Left lung (tissue), 10 donors: ENCODE measurements around the gene SLC31A1. TPM values are rescaled to one million over a fixed set of nuclear protein-coding genes. Genes with fewer than 3 reads are reported as not detected.

Experiments used
- ATAC-seq: fragments of 200-7000 bp; cut with Tn5 transposase; one replicate; pipeline ENCODE4 v1.9.1; 2020; ENCODE audit warnings: moderate library complexity
- DNase-seq, 4 donors: peaks; one replicate each; pipeline ENCODE4 v3.0.0-alpha.2; 2013 to 2020
- H3K27ac ChIP-seq, 2 donors: fragments of 200-600 bp; sonication (generic) in 1 of 2; one replicate each; pipeline versions ENCODE4 v1.5.0 to v1.8.0; 2020 to 2021
- H3K27me3 ChIP-seq, 2 donors: fragments of 200-600 bp; sonication (generic) in 1 of 2; one replicate each; pipeline versions ENCODE4 v1.5.0 to v1.8.0; 2020 to 2021
- H3K36me3 ChIP-seq, 2 donors: fragments of 200-600 bp; sonication (generic) in 1 of 2; one replicate each; pipeline versions ENCODE4 v1.5.0 to v1.8.0; 2020 to 2021
- H3K4me1 ChIP-seq, 2 donors: fragments of 200-600 bp; one replicate each; pipeline ENCODE4 v1.8.0; 2021
- H3K4me3 ChIP-seq, 2 donors: fragments of 200-600 bp; sonication (generic) in 1 of 2; one replicate each; pipeline versions ENCODE4 v1.5.0 to v1.8.0; 2020 to 2021; ENCODE audit warnings: mild to moderate bottlenecking in 1 of 2
- H3K9me3 ChIP-seq, 2 donors: fragments of 200-600 bp; sonication (generic) in 1 of 2; one replicate each; pipeline versions ENCODE4 v1.5.0 to v1.8.0; 2020 to 2021
- intact Hi-C, 2 donors: fragments of 100-400 bp; cut with DNase I; formaldehyde crosslinking; loops; one replicate each; pipeline versions ENCODE4 v1.11.2 to v1.14.2; 2022
- polyA plus RNA-seq, 6 donors: library from polyadenylated mRNA; unstranded; fragments of 120-200 nt; gene quantifications; one replicate each; pipeline ENCODE4 v1.2.1, GENCODE V29; 2013; ENCODE audit not compliant: insufficient read length in 6 of 6
- total RNA-seq, 2 donors: library from RNA; stranded (reverse); fragmentation: NEBNext Ultra II Directional; extraction: Animal tissue kit (Norgen Biotek cat#: 25700); gene quantifications; one replicate each; pipeline ENCODE4 v1.2.1, GENCODE V29; 2021
- TF ChIP-seq, protein P1 (sequence below), 2 donors: fragments of 200-600 bp; sonication (generic) in 1 of 2; IDR thresholded peaks; one replicate each; pipeline versions ENCODE4 v1.5.0 to v1.8.0; 2021; ENCODE audit warnings: antibody characterized with exemption in 2 of 2
- donor health status: DM: no; HTN: yes; CAD: no.
- donor health status: DM: no; HTN: no; CAD: no.

The SLC31A1 gene
- total and polyA plus RNA-seq, 8 donors = 14.8 to 45.0 (median 17.1) TPM

- H3K36me3 ChIP-seq = peaks cover 0 to 98% of the 10 kb centered on the region in 2 donors
- no peak overlapping the region for H3K4me3 ChIP-seq
- no peak overlapping the region for H3K27ac ChIP-seq
- H3K27me3 ChIP-seq = no peaks in the 10 kb centered on the region
- DNase-seq = no peak
- no peaks in the 10 kb centered on the region for H3K4me1 ChIP-seq
- ATAC-seq = no peak
- intact Hi-C loops = no loop called here
- TF ChIP-seq, protein P1, sequence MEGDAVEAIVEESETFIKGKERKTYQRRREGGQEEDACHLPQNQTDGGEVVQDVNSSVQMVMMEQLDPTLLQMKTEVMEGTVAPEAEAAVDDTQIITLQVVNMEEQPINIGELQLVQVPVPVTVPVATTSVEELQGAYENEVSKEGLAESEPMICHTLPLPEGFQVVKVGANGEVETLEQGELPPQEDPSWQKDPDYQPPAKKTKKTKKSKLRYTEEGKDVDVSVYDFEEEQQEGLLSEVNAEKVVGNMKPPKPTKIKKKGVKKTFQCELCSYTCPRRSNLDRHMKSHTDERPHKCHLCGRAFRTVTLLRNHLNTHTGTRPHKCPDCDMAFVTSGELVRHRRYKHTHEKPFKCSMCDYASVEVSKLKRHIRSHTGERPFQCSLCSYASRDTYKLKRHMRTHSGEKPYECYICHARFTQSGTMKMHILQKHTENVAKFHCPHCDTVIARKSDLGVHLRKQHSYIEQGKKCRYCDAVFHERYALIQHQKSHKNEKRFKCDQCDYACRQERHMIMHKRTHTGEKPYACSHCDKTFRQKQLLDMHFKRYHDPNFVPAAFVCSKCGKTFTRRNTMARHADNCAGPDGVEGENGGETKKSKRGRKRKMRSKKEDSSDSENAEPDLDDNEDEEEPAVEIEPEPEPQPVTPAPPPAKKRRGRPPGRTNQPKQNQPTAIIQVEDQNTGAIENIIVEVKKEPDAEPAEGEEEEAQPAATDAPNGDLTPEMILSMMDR (IDR thresholded peaks at IDR 0.05) = no peak
- H3K9me3 ChIP-seq = no peaks in the 10 kb centered on the region
These were observed 21.5 kb upstream of the SLC31A1 start for GRCh38 chr9:113199683-113200329.

GRCh38 chr9:113205432-113205831, 15.9 kb upstream of the SLC31A1 start:
- no peak for DNase-seq
- Histone ChIP-seq H3K36me3 (peaks cover 0 to 92% of the 10 kb centered on the region in 2 donors), H3K4me3 (no peak overlapping the region), H3K9me3 (no peaks in the 10 kb centered on the region), H3K27me3 (no peaks in the 10 kb centered on the region), H3K4me1 (peaks cover 0 to 29% of the 10 kb centered on the region in 2 donors), H3K27ac (peak overlapping the region in 1 of 2 donors; percentile 46)
- no peak for ATAC-seq
- TF ChIP-seq, protein P1 (IDR thresholded peaks at IDR 0.05) = no peak
- intact Hi-C loops = no loop called here

- H3K9me3 ChIP-seq = no peaks in the 10 kb centered on the region
- H3K27ac ChIP-seq = peak overlapping the region in 1 of 2 donors; percentile 46
- TF ChIP-seq, protein P1 (IDR thresholded peaks at IDR 0.05) = no peak
- H3K36me3 ChIP-seq = peaks cover 0 to 92% of the 10 kb centered on the region in 2 donors
- DNase-seq (no peak), ATAC-seq (no peak)
- intact Hi-C loops = no loop called here
- peaks cover 0 to 29% of the 10 kb centered on the region in 2 donors for H3K4me1 ChIP-seq
- H3K27me3 ChIP-seq = no peaks in the 10 kb centered on the region
- H3K4me3 ChIP-seq = no peak overlapping the region
These were observed 15.5 kb upstream of the SLC31A1 start for GRCh38 chr9:113205861-113206260.

GRCh38 chr9:113210815-113211214, 10.5 kb upstream of the SLC31A1 start:
- Histone ChIP-seq H3K36me3 (peaks cover 0 to 61% of the 10 kb centered on the region in 2 donors), H3K27me3 (no peaks in the 10 kb centered on the region), H3K27ac (peak overlapping the region in 1 of 2 donors; percentile 41), H3K4me3 (no peak overlapping the region), H3K9me3 (no peaks in the 10 kb centered on the region), H3K4me1 (peaks cover 0 to 39% of the 10 kb centered on the region in 2 donors)
- intact Hi-C loops = no loop called here
- TF ChIP-seq, protein P1 (IDR thresholded peaks at IDR 0.05) = no peak
- ATAC-seq (no peak), DNase-seq (no peak)

GRCh38 chr9:113215132-113215531, 6.2 kb upstream of the SLC31A1 start:
- peak overlapping the region in 1 of 2 donors; percentile 23 for H3K27ac ChIP-seq
- DNase-seq = no peak

More at GRCh38 chr9:113215132-113215531, 6.2 kb upstream of the SLC31A1 start:
- TF ChIP-seq, protein P1 (IDR thresholded peaks at IDR 0.05) = no peak
- Histone ChIP-seq H3K36me3 (peaks cover 0 to 19% of the 10 kb centered on the region in 2 donors), H3K4me1 (peaks cover 7 to 59% of the 10 kb centered on the region in 2 donors), H3K27me3 (no peaks in the 10 kb centered on the region), H3K4me3 (no peak overlapping the region), H3K9me3 (no peaks in the 10 kb centered on the region)
- intact Hi-C loops = no loop called here
- peak; percentile 40 for ATAC-seq
